KG1 (cell line): ENCODE data around the gene MIEF1.
"Not testable (repeated sequence)": the region's sequence is repeated elsewhere in the genome, so short reads cannot be mapped to it uniquely, and the experiment has no call there.

Experiments
- DNase-seq: peaks from one replicate; lab custom pipeline; 2025; lab: John Stamatoyannopoulos, UW

The MIEF1 gene

DNA sequence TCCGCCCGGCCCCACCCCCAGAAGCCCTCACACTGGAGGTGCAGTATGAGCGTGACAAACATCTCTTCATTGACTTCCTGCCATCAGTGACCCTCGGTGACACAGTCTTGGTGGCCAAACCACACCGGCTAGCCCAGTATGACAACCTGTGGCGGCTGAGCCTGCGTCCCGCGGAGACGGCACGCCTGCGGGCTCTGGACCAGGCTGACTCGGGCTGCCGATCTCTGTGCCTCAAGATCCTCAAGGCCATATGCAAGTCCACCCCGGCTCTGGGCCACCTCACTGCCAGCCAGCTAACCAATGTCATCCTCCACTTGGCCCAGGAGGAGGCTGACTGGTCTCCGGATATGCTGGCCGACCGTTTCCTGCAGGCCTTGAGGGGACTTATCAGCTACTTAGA lies 11.7 kb downstream of the MIEF1 start:
- DNase-seq: no peak

GRCh38 chr22:39514373-39514973 lies 12.4 kb downstream of the MIEF1 start:
- peak; percentile 59 for DNase-seq

- DNase-seq: no peak
Measured at GRCh38 chr22:39515266-39516050, 13.4 kb downstream of the MIEF1 start.

- no peak for DNase-seq
Measured at GRCh38 chr22:39517470-39517869, 15.4 kb downstream of the MIEF1 start.

DNA sequence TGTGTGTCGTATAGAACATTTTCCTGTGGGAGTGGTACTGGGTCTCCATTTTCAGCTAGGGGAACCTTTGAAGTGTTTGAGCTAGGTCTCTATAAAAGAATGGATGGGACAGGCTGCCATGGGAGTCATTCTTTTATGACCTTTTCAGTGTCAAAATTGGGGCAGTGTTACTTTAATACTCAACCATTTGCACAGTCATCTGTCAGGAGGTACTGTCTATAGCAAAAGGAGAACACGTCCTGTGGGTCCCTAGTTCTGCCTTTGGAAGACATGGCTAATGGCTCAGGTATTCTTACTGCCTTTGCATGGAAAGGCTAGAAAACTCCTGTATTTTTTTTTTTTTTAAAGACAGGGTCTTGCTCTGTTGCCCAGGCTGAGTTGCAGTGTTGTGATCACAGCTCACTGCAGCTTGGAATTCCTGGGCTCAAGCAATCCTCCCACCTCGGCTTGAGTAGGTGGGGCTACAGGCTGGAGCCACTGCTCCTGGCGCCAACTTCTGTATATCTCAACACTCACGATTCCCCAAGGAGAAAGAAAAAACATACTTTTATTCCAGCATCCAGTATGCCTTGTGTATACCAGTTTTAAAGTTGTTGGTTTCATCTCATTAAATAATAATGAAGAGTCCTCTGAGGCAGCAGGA lies 16.2 kb downstream of the MIEF1 start:
- no peak for DNase-seq

DNA sequence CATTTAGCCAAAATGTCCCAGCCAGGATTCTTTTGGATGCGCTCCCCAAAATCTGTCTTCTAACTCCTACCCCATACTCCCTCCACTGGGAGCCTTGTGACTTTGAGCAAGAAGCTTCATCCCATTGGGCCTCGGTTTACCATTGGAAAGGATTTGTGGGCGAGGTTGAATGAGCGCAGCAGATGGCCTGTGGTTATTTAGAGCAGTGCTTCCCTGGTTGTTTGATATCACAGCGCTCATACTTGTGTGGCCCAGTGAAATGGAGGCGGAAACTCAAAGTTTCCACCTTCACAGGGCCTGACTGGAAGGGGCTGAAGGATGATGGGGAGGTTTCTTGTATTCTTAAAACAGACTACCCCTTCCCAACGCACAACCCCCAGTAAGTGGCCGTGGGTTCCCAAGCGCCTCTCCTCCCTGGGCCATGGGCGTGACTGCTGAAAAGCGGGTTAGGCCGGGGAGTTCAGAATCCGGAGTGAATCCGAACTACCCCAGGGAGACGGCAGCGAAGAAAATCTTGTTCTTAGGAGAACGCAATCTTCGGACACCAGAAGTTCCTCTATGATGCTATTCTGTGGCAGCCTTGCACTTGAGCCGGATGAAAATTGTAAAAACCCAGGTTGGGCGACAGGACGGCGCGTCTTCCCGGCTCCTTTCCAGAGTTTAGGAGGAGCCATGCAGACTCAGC lies 17.0 kb downstream of the MIEF1 start:
- DNase-seq: no peak

GRCh38 chr22:39519681-39520225 lies 17.7 kb downstream of the MIEF1 start:
- no peak for DNase-seq

GRCh38 chr22:39520226-39521105 lies 18.4 kb downstream of the MIEF1 start, which contains the start of gene ATF4:
TSS of gene ATF4 (plus strand) at chr22:39520562. CDS start at chr22:39521446, 884 bp downstream.
- DNase-seq: peak; percentile 100

GRCh38 chr22:39521106-39521885 lies 19.2 kb downstream of the MIEF1 start:
- not testable (repeated sequence) for DNase-seq

DNA sequence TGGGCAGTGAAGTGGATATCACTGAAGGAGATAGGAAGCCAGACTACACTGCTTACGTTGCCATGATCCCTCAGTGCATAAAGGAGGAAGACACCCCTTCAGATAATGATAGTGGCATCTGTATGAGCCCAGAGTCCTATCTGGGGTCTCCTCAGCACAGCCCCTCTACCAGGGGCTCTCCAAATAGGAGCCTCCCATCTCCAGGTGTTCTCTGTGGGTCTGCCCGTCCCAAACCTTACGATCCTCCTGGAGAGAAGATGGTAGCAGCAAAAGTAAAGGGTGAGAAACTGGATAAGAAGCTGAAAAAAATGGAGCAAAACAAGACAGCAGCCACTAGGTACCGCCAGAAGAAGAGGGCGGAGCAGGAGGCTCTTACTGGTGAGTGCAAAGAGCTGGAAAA lies 20.0 kb downstream of the MIEF1 start:
- not testable (repeated sequence) for DNase-seq

- DNase-seq: no peak
Measured at GRCh38 chr22:39522567-39523300, 20.6 kb downstream of the MIEF1 start.

- no peak for DNase-seq
Measured at GRCh38 chr22:39524089-39524752, 22.1 kb downstream of the MIEF1 start.

GRCh38 chr22:39524753-39525657 lies 22.9 kb downstream of the MIEF1 start:
- no peak for DNase-seq

- no peak for DNase-seq
Measured at GRCh38 chr22:39525658-39525975, 23.5 kb downstream of the MIEF1 start.

DNA sequence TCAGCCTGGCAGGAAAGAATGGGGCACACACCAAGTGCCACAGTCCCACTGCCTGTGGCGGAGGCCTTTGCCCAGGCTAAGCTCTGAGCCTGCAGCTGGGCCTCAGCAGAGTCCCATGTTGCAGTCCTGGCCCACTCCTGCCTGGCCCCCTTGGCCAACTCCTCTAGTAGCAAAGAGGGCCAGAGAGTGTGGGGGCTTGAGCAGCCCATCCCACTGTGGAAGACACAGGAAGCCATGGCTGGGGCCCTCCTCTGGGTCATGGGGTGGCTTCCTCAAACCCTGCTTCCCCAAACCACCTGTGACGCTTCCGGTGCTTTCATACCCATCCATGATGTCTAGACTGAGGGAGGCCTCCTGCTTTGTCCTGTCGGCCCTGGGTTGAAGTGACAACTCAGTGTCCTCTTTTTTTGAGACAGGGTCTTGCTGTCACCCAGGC lies 24.7 kb downstream of the MIEF1 start:
- DNase-seq: peak; percentile 35

DNA sequence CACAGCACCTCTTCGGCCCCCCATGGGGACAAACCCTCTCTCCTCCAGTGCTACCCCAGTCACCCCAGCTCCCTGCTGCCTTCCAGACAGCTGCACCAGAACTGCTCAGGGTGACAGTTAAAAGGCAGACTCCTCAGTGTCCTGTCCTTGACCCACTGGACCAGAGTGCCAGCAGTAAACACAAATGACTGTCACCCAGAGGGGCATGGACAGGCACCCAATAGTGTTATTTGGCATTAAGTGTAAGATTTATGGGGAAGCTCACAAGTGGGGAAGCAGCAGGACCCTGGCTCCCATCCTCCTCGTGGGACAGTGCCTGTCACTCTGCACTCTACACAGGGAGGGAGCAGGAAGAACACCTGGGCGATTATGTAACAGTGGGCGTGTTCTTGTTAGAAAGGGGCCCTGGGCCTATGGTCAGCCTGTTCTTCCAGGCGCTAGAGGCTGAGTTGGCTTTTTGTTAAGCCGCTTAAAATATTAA lies 25.4 kb downstream of the MIEF1 start:
- no peak for DNase-seq

- DNase-seq: no peak
Measured at GRCh38 chr22:39528080-39528661, 26.1 kb downstream of the MIEF1 start.
